CD14-positive monocyte (primary cell): Measurements from ENCODE around the gene GTF3A. TPM values are rescaled to one million over a fixed set of nuclear protein-coding genes. Genes with fewer than 3 reads are reported as not detected.

ENCODE experiments used
- DNase-seq, 3 donors: peaks; one replicate each; pipeline ENCODE4 v3.0.0-alpha.2; 2011 to 2022
- H2AFZ ChIP-seq: 2 replicates; pipeline ENCODE4 v1.6.0; 2012; ENCODE audit warnings: mild to moderate bottlenecking, low read depth, low read length, inconsistent platforms; ENCODE audit not compliant: insufficient read depth, poor library complexity, severe bottlenecking
- H3K27ac ChIP-seq, 2 donors: 1 replicate in 1 of 2; 2 replicates in 1 of 2; pipeline ENCODE4 v1.5.1; 2012 to 2013; ENCODE audit warnings: low read length in 2 of 2, control low read depth in 1 of 2, inconsistent platforms in 1 of 2, low read depth in 1 of 2, mild to moderate bottlenecking in 1 of 2
- H3K27me3 ChIP-seq, 2 donors: one replicate each; pipeline versions ENCODE4 v1.6.0 to v1.6.1; 2011 to 2013; ENCODE audit warnings: low read length in 2 of 2; ENCODE audit not compliant: control insufficient read depth in 2 of 2, insufficient read depth in 2 of 2
- H3K36me3 ChIP-seq, 2 donors: replicated peaks in 1 of 2; 1 replicate in 1 of 2; 2 replicates in 1 of 2; pipeline versions ENCODE4 v1.5.1 to v1.6.1; 2012 to 2013; ENCODE audit warnings: low read length in 2 of 2, control low read depth in 1 of 2, inconsistent platforms in 1 of 2, mild to moderate bottlenecking in 1 of 2; ENCODE audit not compliant: insufficient read depth in 2 of 2, control insufficient read depth in 1 of 2
- H3K4me1 ChIP-seq, 2 donors: 1 replicate in 1 of 2; 2 replicates in 1 of 2; pipeline versions ENCODE4 v1.5.1 to v1.6.1; 2012 to 2013; ENCODE audit warnings: low read length in 2 of 2, control low read depth in 1 of 2, inconsistent platforms in 1 of 2, mild to moderate bottlenecking in 1 of 2, moderate library complexity in 1 of 2; ENCODE audit not compliant: insufficient read depth in 2 of 2, control insufficient read depth in 1 of 2
- H3K4me2 ChIP-seq: replicated peaks from 2 replicates; pipeline ENCODE3; 2012; ENCODE audit warnings: low read length, moderate library complexity, mild to moderate bottlenecking; ENCODE audit not compliant: poor library complexity, severe bottlenecking; ENCODE audit errors: extremely low read depth
- H3K4me3 ChIP-seq, 3 experiments: fragments of 200-600 bp in 1 of 3; sonication (generic) in 1 of 3; replicated peaks in 1 of 3; 1 replicate in 2 of 3; 2 replicates in 1 of 3; pipeline ENCODE4 v1.5.1; 2011 to 2013; ENCODE audit warnings: low read length in 3 of 3, mild to moderate bottlenecking in 3 of 3, control low read depth in 2 of 3, low read depth in 2 of 3, inconsistent platforms in 1 of 3, moderate library complexity in 1 of 3
- H3K79me2 ChIP-seq: 2 replicates; pipeline ENCODE4 v1.6.0; 2012; ENCODE audit warnings: mild to moderate bottlenecking, control low read depth, inconsistent platforms, low read length, moderate library complexity; ENCODE audit not compliant: insufficient read depth
- H3K9ac ChIP-seq: 2 replicates; pipeline ENCODE4 v1.6.0; 2017; ENCODE audit warnings: low read length, mild to moderate bottlenecking; ENCODE audit not compliant: insufficient read depth, poor library complexity, severe bottlenecking
- H3K9me3 ChIP-seq, 2 donors: replicated peaks in 1 of 2; 1 replicate in 1 of 2; 2 replicates in 1 of 2; pipeline versions ENCODE4 v1.5.1 to v1.6.1; 2012 to 2013; ENCODE audit warnings: low read length in 2 of 2, control low read depth in 1 of 2; ENCODE audit not compliant: control insufficient read depth in 1 of 2, insufficient read depth in 1 of 2
- H4K20me1 ChIP-seq: 2 replicates; pipeline ENCODE4 v1.6.0; 2012; ENCODE audit warnings: mild to moderate bottlenecking, low read length, control low read depth, moderate library complexity; ENCODE audit not compliant: insufficient read depth
- H3K27ac Mint-ChIP-seq, 7 donors: one replicate each; pipeline ENCODE4 v1.8.0; 2020; ENCODE audit warnings: mild to moderate bottlenecking in 7 of 7, mixed read lengths in 7 of 7, moderate library complexity in 6 of 7, inconsistent platforms in 2 of 7
- H3K27me3 Mint-ChIP-seq, 3 donors: one replicate each; pipeline ENCODE4 v1.8.0; 2021 to 2022; ENCODE audit warnings: low read depth in 3 of 3, mild to moderate bottlenecking in 3 of 3, mixed read lengths in 3 of 3, moderate library complexity in 3 of 3, inconsistent platforms in 1 of 3
- H3K36me3 Mint-ChIP-seq, 2 donors: one replicate each; pipeline ENCODE4 v1.8.0; 2020; ENCODE audit warnings: mixed read lengths in 2 of 2, inconsistent platforms in 1 of 2, mild to moderate bottlenecking in 1 of 2
- H3K4me1 Mint-ChIP-seq: one replicate; pipeline ENCODE4 v1.8.0; 2020; ENCODE audit warnings: mild to moderate bottlenecking, mixed read lengths
- H3K4me3 Mint-ChIP-seq, 2 donors: one replicate each; pipeline ENCODE4 v1.8.0; 2020; ENCODE audit warnings: mild to moderate bottlenecking in 2 of 2, mixed read lengths in 2 of 2, moderate library complexity in 1 of 2
- H3K9me3 Mint-ChIP-seq, 7 donors: one replicate each; pipeline ENCODE4 v1.8.0; 2020 to 2022; ENCODE audit warnings: mixed read lengths in 7 of 7, mild to moderate bottlenecking in 6 of 7, moderate library complexity in 6 of 7, inconsistent platforms in 2 of 7
- CTCF ChIP-seq: fragments of 200-600 bp; IDR thresholded peaks from one replicate; pipeline ENCODE4 v1.8.0; 2022; ENCODE audit warnings: antibody characterized with exemption, mild to moderate bottlenecking
- WGBS: methylation state at CpG from one replicate; pipeline ENCODE4 v1.1.5; 2013; ENCODE audit warnings: missing lambda C conversion rate; ENCODE audit not compliant: insufficient coverage; 5-methylcytosine and 5-hydroxymethylcytosine counted together
- intact Hi-C, 2 donors: fragments of 100-400 bp; cut with micrococcal nuclease; formaldehyde crosslinking; loops; one replicate each; pipeline versions ENCODE4 v1.15.0 to v1.15.1; 2023
- polyA plus RNA-seq, 3 donors: library from polyadenylated mRNA; depleted of rRNA in 1 of 3; unstranded in 2 of 3; stranded (reverse) in 1 of 3; fragments of 300-500 nt in 2 of 3; fragments of >200 nt in 1 of 3; fragmentation: Illumina TruSeq in 2 of 3; gene quantifications; 1 replicate in 2 of 3; 2 replicates in 1 of 3; pipeline ENCODE4 v1.2.3, GENCODE V29; 2012 to 2021

Gene GTF3A
- polyA plus RNA-seq, 3 donors: 88.8 to 259 (median 179) TPM

- WGBS: 95% methylated on average over 15 of the region's 22 CpGs
- intact Hi-C loops: no loop called here
- no peaks in the 10 kb centered on the region for H4K20me1 ChIP-seq
Observed at GRCh38 chr13:27383104-27383921, 41.1 kb upstream of the GTF3A start.

GRCh38 chr13:27384285-27384684, 40.1 kb upstream of the GTF3A start:
- no peak for DNase-seq
- Histone ChIP-seq H3K4me3 (no peak overlapping the region), H3K9ac (no peak overlapping the region), H3K79me2 (no peaks in the 10 kb centered on the region), H3K4me1 (no peaks in the 10 kb centered on the region), H3K36me3 (no peaks in the 10 kb centered on the region), H2AFZ (no peak overlapping the region), H3K4me2 (no peak overlapping the region), H3K9me3 (no peaks in the 10 kb centered on the region), H4K20me1 (no peaks in the 10 kb centered on the region), H3K27ac (no peak overlapping the region), H3K27me3 (no peaks in the 10 kb centered on the region)
- peaks cover 2 to 11% (median 6%) of the 10 kb centered on the region in 3 donors for H3K27me3 Mint-ChIP-seq
- peaks cover 2% of the 10 kb centered on the region for H3K4me1 Mint-ChIP-seq
- no peaks in the 10 kb centered on the region for H3K36me3 Mint-ChIP-seq
- no peak overlapping the region for H3K27ac Mint-ChIP-seq
- peaks cover 0 to 6% (median 0%) of the 10 kb centered on the region in 7 donors for H3K9me3 Mint-ChIP-seq
- H3K4me3 Mint-ChIP-seq: no peak overlapping the region
- 95% methylated on average over 3 of the region's 4 CpGs for WGBS
- TF ChIP-seq CTCF: no peak
- intact Hi-C loops: no loop called here

More at GRCh38 chr13:27383104-27383921, 41.1 kb upstream of the GTF3A start:
- TF ChIP-seq CTCF: no peak
- Mint-ChIP-seq H3K4me3 (no peak overlapping the region), H3K27ac (no peak overlapping the region), H3K36me3 (no peaks in the 10 kb centered on the region), H3K4me1 (peaks cover 2% of the 10 kb centered on the region), H3K9me3 (peaks cover 0 to 6% (median 0%) of the 10 kb centered on the region in 7 donors), H3K27me3 (peaks cover 2 to 11% (median 6%) of the 10 kb centered on the region in 3 donors)
- no peak overlapping the region for H3K9ac ChIP-seq
- H3K4me3 ChIP-seq: no peak overlapping the region
- H3K4me1 ChIP-seq: no peaks in the 10 kb centered on the region
- H3K27me3 ChIP-seq: no peaks in the 10 kb centered on the region
- H3K27ac ChIP-seq: no peak overlapping the region
- H3K9me3 ChIP-seq: no peaks in the 10 kb centered on the region
- no peak overlapping the region for H2AFZ ChIP-seq
- no peaks in the 10 kb centered on the region for H3K36me3 ChIP-seq
- H3K79me2 ChIP-seq: no peaks in the 10 kb centered on the region
- DNase-seq: no peak
- no peak overlapping the region for H3K4me2 ChIP-seq
